Activated CD4-positive, alpha-beta T cell treated with anti-CD3 and anti-CD28 coated beads for 36 hours (primary cell): ENCODE measurements around the gene ABCC3. TPM values are rescaled to one million over a fixed set of nuclear protein-coding genes. Genes with fewer than 3 reads are reported as not detected.
"Not testable (repeated sequence)": the region's sequence is repeated elsewhere in the genome, so short reads cannot be mapped to it uniquely, and the experiment has no call there.

ENCODE experiments used
- ATAC-seq: fragments of 200-7000 bp; cut with Tn5 transposase; one replicate; pipeline ENCODE4 v1.10.0; 2021; ENCODE audit warnings: mild to moderate bottlenecking, moderate library complexity
- CTCF ChIA-PET: fragments of 350-600 bp; sonication (Branson Sonifier 250); formaldehyde crosslinking; loops from one replicate; lab custom pipeline; 2021; ENCODE audit warnings: antibody characterized with exemption; lab: Charles Lee
- POLR2A ChIA-PET: fragments of 350-600 bp; sonication (Branson Sonifier 250); formaldehyde crosslinking; loops from one replicate; lab custom pipeline; 2021; ENCODE audit warnings: antibody characterized with exemption, inconsistent platforms; lab: Charles Lee
- DNase-seq: peaks from one replicate; pipeline ENCODE4 v3.0.0-alpha.2; 2020
- H3K27ac Mint-ChIP-seq: one replicate; pipeline ENCODE4 v1.8.0; 2021; ENCODE audit warnings: mixed read lengths
- H3K27me3 Mint-ChIP-seq: one replicate; pipeline ENCODE4 v1.8.0; 2021; ENCODE audit warnings: mixed read lengths
- H3K36me3 Mint-ChIP-seq: one replicate; pipeline ENCODE4 v1.8.0; 2021; ENCODE audit warnings: low read depth, mixed read lengths
- H3K4me1 Mint-ChIP-seq: one replicate; pipeline ENCODE4 v1.8.0; 2021; ENCODE audit warnings: mixed read lengths
- H3K4me3 Mint-ChIP-seq: one replicate; pipeline ENCODE4 v1.8.0; 2021; ENCODE audit warnings: mild to moderate bottlenecking, moderate library complexity, mixed read lengths
- H3K9me3 Mint-ChIP-seq: one replicate; pipeline ENCODE4 v1.8.0; 2021; ENCODE audit warnings: low read depth, mixed read lengths
- intact Hi-C, 2 experiments: fragments of 100-400 bp; cut with DNase I in 1 of 2; cut with micrococcal nuclease in 1 of 2; formaldehyde crosslinking; loops; one replicate each; pipeline versions ENCODE4 v1.14.2 to v1.15.1; 2022 to 2024; cut with DNase I, micrococcal nuclease
- total RNA-seq, 2 experiments: library from RNA; stranded (reverse); gene quantifications; one replicate each; pipeline ENCODE4 v1.2.3, GENCODE V29; 2021

The ABCC3 gene
- total RNA-seq, 2 experiments from 2014 or later: not detected

GRCh38 chr17:50675627-50676026 lies 40.9 kb downstream of the ABCC3 start:
- DNase-seq (no peak), ATAC-seq (no peak)
- intact Hi-C loops: no loop called here
- Mint-ChIP-seq H3K27ac (no peak overlapping the region), H3K4me3 (no peak overlapping the region), H3K4me1 (no peaks in the 10 kb centered on the region), H3K9me3 (no peaks in the 10 kb centered on the region), H3K36me3 (no peaks in the 10 kb centered on the region), H3K27me3 (peaks cover 6% of the 10 kb centered on the region)
- CTCF ChIA-PET: interaction anchor here (1.1 to 1.9 kb wide), 2 partner anchors 15 to 313 kb away, joined by 3 to 5 read pairs; no protein-coding TSS in a partner anchor
- POLR2A ChIA-PET: no interaction called here

- peaks cover 3% of the 10 kb centered on the region for H3K4me1 Mint-ChIP-seq
- peaks cover 8% of the 10 kb centered on the region for H3K27me3 Mint-ChIP-seq
- no peaks in the 10 kb centered on the region for H3K9me3 Mint-ChIP-seq
- no peaks in the 10 kb centered on the region for H3K36me3 Mint-ChIP-seq
- ChIA-PET POLR2A (no interaction called here), CTCF (no interaction called here)
- ATAC-seq: no peak
- intact Hi-C loops: no loop called here
- H3K4me3 Mint-ChIP-seq: no peak overlapping the region
- H3K27ac Mint-ChIP-seq: no peak overlapping the region
- no peak for DNase-seq
These were observed 41.6 kb downstream of the ABCC3 start for GRCh38 chr17:50676065-50676975.

- intact Hi-C loops: no loop called here
- ChIA-PET CTCF (no interaction called here), POLR2A (no interaction called here)
- H3K4me3 Mint-ChIP-seq: no peak overlapping the region
- H3K9me3 Mint-ChIP-seq: no peaks in the 10 kb centered on the region
- DNase-seq (no peak), ATAC-seq (no peak)
- peaks cover 9% of the 10 kb centered on the region for H3K27me3 Mint-ChIP-seq
- H3K36me3 Mint-ChIP-seq: no peaks in the 10 kb centered on the region
- H3K27ac Mint-ChIP-seq: no peak overlapping the region
- H3K4me1 Mint-ChIP-seq: peaks cover 4% of the 10 kb centered on the region
These were observed 43.2 kb downstream of the ABCC3 start for GRCh38 chr17:50677851-50678375.

- intact Hi-C loops: no loop called here
- ChIA-PET POLR2A (interaction anchor here (0.6 kb wide), 1 partner anchor 16 kb away, joined by 6 read pairs; no protein-coding TSS in a partner anchor), CTCF (no interaction called here)
- Mint-ChIP-seq H3K36me3 (no peaks in the 10 kb centered on the region), H3K27ac (no peak overlapping the region), H3K9me3 (no peaks in the 10 kb centered on the region), H3K27me3 (peaks cover 9% of the 10 kb centered on the region), H3K4me1 (peaks cover 4% of the 10 kb centered on the region), H3K4me3 (no peak overlapping the region)
- no peak for ATAC-seq
- no peak for DNase-seq
These were observed 44.4 kb downstream of the ABCC3 start for GRCh38 chr17:50679008-50679544.

GRCh38 chr17:50680126-50680525 lies 45.4 kb downstream of the ABCC3 start:
- Mint-ChIP-seq H3K27ac (no peak overlapping the region), H3K4me3 (no peak overlapping the region), H3K9me3 (no peaks in the 10 kb centered on the region), H3K36me3 (no peaks in the 10 kb centered on the region), H3K27me3 (peaks cover 9% of the 10 kb centered on the region), H3K4me1 (peaks cover 4% of the 10 kb centered on the region)
- intact Hi-C loops: loop anchor here in 1 of 2 experiments (2.0 kb wide), 1 partner anchor 133 kb away; the partner anchor contains the start of gene SPATA20
- no peak for ATAC-seq
- CTCF ChIA-PET: interaction anchor here (1.1 kb wide), 1 partner anchor 48 kb away, joined by 3 read pairs; no protein-coding TSS in a partner anchor
- DNase-seq: no peak
- POLR2A ChIA-PET: no interaction called here

- ChIA-PET POLR2A (interaction anchor here (0.7 kb wide), 1 partner anchor 225 kb away, joined by 4 read pairs; no protein-coding TSS in a partner anchor), CTCF (interaction anchor here (1.1 kb wide), 1 partner anchor 48 kb away, joined by 3 read pairs; no protein-coding TSS in a partner anchor)
- H3K9me3 Mint-ChIP-seq, H3K4me1 Mint-ChIP-seq, H3K4me3 Mint-ChIP-seq, H3K36me3 Mint-ChIP-seq, H3K27me3 Mint-ChIP-seq, DNase-seq, H3K27ac Mint-ChIP-seq, ATAC-seq: not testable (repeated sequence)
- intact Hi-C loops: loop anchor here in 1 of 2 experiments (2.0 kb wide), 1 partner anchor 134 kb away; the partner anchor contains the start of gene SPATA20
These were observed 46.0 kb downstream of the ABCC3 start for GRCh38 chr17:50680543-50681262.

GRCh38 chr17:50681263-50682200 lies 46.9 kb downstream of the ABCC3 start:
- ChIA-PET CTCF (interaction anchor here (0.5 kb wide), 1 partner anchor 425 kb away, joined by 3 read pairs; no protein-coding TSS in a partner anchor), POLR2A (no interaction called here)
- DNase-seq (no peak), ATAC-seq (peak; percentile 36)
- Mint-ChIP-seq H3K27ac (no peak overlapping the region), H3K4me1 (peaks cover 4% of the 10 kb centered on the region), H3K36me3 (no peaks in the 10 kb centered on the region), H3K27me3 (peaks cover 9% of the 10 kb centered on the region), H3K4me3 (no peak overlapping the region), H3K9me3 (no peaks in the 10 kb centered on the region)
- intact Hi-C loops: loop anchor here in 1 of 2 experiments (2.0 kb wide), 1 partner anchor 135 kb away; the partner anchor contains the start of gene SPATA20

GRCh38 chr17:50682441-50682840 lies 47.8 kb downstream of the ABCC3 start:
- H3K27ac Mint-ChIP-seq: no peak overlapping the region
- peaks cover 4% of the 10 kb centered on the region for H3K4me1 Mint-ChIP-seq
- H3K9me3 Mint-ChIP-seq: no peaks in the 10 kb centered on the region
- peaks cover 6% of the 10 kb centered on the region for H3K27me3 Mint-ChIP-seq
- intact Hi-C loops: no loop called here
- CTCF ChIA-PET: interaction anchor here (1.0 kb wide), 1 partner anchor 36 kb away, joined by 3 read pairs; no protein-coding TSS in a partner anchor
- ATAC-seq: no peak
- POLR2A ChIA-PET: no interaction called here
- H3K36me3 Mint-ChIP-seq: no peaks in the 10 kb centered on the region
- no peak overlapping the region for H3K4me3 Mint-ChIP-seq
- no peak for DNase-seq

- Mint-ChIP-seq H3K27me3 (peaks cover 6% of the 10 kb centered on the region), H3K36me3 (no peaks in the 10 kb centered on the region), H3K4me3 (no peak overlapping the region), H3K9me3 (no peaks in the 10 kb centered on the region), H3K27ac (no peak overlapping the region), H3K4me1 (peaks cover 4% of the 10 kb centered on the region)
- DNase-seq: no peak
- intact Hi-C loops: no loop called here
- POLR2A ChIA-PET: no interaction called here
- CTCF ChIA-PET: interaction anchor here (1.0 kb wide), 1 partner anchor 36 kb away, joined by 3 read pairs; no protein-coding TSS in a partner anchor
- no peak for ATAC-seq
These were observed 48.3 kb downstream of the ABCC3 start for GRCh38 chr17:50682938-50683337.
